Lung microvascular endothelial cell (primary cell): Measurements from ENCODE around the gene AMPD3. TPM values are rescaled to one million over a fixed set of nuclear protein-coding genes. Genes with fewer than 3 reads are reported as not detected.
"Not testable (repeated sequence)": the region's sequence is repeated elsewhere in the genome, so short reads cannot be mapped to it uniquely, and the experiment has no call there.

Experiments
- DNase-seq, 2 donors: peaks; one replicate each; pipeline versions ENCODE4 v3.0.0 to v3.0.0-alpha.2; 2010; ENCODE audit warnings: low read depth in 2 of 2
- total RNA-seq: library from RNA; depleted of rRNA; stranded (reverse); fragments of >200 nt; gene quantifications from 2 replicates; pipeline ENCODE4 v1.2.1, GENCODE V29; 2014

The AMPD3 gene
- total RNA-seq, 1 donor from 2014 or later, result 6.5 TPM

- DNase-seq, result not testable (repeated sequence)
Measured at GRCh38 chr11:10436683-10437082, 18.4 kb upstream of the AMPD3 start.

DNA sequence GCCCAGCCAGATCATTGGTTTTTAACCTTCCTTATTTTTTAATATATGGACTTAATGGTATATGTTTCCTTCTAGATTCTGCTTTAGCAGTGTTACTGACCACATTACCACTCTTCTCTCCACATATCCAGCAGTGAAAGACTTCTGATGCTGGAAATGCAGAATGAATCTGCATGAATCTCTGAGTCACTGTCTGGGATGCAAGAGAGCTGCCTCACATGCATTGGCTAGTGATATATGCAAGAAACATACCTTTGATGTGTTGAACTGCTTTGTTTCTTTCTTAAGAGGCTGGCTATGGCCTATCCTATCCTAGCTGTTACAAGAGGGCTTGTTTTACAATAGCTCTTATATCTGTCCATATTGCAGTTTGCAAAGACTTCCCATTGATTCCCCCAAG is 16.6 kb upstream of the AMPD3 start:
- no peak for DNase-seq

DNA sequence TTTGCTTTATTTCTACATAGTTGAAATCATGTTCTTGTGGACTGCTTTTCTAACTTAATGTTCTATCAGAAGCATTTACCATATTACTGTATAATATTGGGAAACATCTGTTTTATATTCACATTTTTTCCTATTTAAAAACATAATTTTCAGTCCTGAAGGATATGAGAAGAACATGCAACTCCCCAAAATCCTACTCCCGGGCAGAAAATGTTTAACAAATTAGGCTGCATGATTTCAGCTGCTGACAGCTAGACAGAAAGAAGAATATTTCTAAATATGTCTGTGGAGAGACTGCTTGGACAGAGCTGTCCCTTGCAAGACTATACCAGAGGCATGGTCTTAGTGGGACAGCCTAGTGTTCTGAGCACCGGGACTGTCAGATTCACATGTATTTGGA is 15.7 kb upstream of the AMPD3 start:
- no peak for DNase-seq

GRCh38 chr11:10439924-10440323 is 15.1 kb upstream of the AMPD3 start:
- no peak for DNase-seq

- DNase-seq, result no peak
Measured at GRCh38 chr11:10440401-10440800, 14.7 kb upstream of the AMPD3 start.

GRCh38 chr11:10441091-10441490 is 14.0 kb upstream of the AMPD3 start:
- DNase-seq, result no peak

- no peak for DNase-seq
Measured at GRCh38 chr11:10441652-10442503, 13.2 kb upstream of the AMPD3 start.

- DNase-seq, result no peak
Measured at GRCh38 chr11:10443152-10443551, 11.9 kb upstream of the AMPD3 start.

- no peak for DNase-seq
Measured at GRCh38 chr11:10443721-10444235, 11.3 kb upstream of the AMPD3 start.

DNA sequence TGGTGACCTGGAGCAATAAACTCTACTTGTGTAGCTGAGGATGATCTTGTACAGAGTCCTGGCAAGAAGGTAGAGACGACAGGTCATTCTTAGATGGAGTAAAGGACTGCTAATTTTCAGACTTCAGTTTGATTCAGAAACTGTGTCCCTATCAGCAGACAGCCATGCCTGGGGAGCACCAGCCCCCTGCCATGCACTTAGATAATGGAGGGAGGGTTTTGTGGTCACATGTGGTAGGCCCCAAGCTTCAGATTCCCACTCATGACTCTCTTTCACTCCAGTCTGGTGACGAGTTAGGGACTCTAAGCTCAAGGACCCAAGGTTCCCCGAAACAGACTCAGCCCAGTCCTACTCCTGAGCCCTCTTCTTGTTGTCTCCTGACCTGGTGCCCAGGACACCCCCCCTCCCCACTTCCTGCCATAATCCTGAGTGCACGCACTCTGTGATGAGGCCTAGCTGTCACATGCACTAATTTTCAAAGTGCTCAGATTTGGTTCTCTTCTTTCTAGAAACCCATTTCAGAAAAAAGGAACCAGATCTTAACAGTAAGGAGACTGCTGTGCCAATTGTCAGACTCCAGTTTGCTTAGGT is 10.2 kb upstream of the AMPD3 start:
- no peak for DNase-seq

GRCh38 chr11:10447445-10447844 is 7.6 kb upstream of the AMPD3 start:
- no peak for DNase-seq

GRCh38 chr11:10450462-10451425 is 4.3 kb upstream of the AMPD3 start:
- DNase-seq, result peak in 1 of 2 donors; percentile 45

DNA sequence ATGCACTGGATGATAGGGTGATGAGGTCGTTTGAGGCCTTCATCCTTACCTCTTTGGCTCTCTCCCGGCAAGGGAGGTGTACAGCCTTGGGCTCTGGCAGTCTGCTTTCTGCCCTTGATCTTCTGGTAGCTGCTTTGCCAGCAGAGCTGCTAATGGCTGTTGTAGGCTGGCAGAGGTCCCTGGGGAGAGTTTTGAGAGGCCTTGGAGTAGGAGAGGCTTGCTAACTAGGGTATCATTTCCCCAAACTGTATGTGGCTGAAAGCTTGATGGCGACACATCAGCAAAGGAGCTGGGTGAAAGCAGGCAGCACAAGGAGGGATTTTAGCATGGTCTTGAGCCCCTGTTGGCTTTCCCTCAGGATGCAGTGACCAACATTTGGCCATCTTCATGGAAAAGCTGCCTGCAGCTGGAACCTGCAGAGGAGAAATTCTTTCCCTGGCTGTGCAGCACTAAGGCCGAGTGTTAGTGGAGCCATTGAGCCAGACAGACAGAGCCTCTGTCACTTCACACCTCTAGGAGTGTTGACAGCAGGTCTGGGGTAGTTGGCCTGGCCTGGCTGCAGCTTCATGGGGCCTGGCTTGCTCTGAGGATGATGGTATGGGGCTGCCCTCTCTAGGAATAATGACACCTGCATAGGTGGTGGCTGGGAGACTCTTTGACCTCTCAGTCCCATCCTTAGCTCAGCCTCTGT is 3.5 kb upstream of the AMPD3 start:
- no peak for DNase-seq

DNA sequence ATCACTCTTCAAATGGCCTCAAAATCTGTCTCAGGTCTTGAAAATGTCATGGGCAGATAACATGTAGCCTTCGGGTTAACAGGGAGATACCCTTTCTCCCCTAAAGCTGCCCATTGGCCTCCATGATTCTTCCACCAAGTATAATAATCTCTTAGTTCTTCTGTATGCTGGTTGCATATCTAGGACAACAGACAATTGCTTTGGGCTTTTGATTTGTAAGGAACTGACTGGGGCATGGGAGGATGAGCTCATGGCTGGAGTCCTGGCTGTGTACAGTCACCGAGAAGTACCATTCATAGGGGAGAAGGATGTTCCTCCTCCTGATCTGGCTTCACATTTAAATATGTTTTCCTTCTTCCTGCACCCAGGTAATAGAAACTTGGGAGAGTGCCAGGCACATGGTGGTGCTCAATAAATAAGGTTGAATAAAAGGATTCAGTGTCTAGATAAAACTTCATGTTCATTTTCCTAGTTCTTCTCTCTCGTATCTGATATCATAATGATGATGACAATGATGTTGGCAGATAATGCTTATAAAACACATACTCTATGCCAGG is 2.8 kb upstream of the AMPD3 start:
- no peak for DNase-seq

GRCh38 chr11:10453261-10453660 is 1.8 kb upstream of the AMPD3 start:
- no peak for DNase-seq

DNA sequence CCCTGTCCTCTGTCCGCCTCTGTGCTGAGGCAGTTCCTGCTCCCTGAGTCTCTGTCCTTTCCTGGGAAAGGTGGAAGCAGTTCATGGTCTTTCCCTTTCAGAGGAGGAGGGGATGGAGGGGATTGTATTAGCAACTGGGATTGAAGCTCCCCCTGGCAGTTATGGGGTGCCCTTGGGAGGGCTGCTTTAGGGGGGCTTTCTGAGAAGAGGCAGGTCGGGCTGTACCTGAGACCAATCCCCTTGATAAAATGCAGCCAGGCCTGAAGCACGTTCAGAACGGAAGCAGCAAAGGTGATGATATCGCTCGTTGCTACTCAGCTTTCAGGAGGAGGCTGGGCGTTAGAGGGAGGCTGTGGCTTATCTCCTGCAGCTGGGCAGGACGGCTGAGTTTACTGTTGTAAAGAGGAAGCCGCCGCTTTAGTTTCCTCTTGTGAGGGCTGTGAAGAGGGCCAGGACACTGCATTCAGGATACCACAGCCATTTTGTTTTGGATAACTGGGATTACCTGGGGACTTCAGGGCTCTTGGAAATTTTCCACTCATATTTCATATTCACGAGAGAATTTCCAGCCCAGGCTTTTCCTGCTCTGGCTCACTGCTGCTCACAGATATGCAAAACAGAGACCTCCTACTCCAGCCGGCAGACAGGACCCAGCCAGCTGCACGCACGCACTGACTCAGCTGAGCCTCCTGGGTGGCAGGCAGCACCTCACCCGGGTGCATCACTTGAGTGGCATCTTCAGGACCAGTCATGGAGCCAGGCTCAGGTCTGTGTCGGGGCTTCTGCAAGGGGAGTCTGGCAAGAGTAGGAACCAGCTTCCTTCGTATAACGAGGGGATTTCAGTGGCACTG is 798 bp downstream of the AMPD3 start:
- DNase-seq, result peak; percentile 59 to 65

DNA sequence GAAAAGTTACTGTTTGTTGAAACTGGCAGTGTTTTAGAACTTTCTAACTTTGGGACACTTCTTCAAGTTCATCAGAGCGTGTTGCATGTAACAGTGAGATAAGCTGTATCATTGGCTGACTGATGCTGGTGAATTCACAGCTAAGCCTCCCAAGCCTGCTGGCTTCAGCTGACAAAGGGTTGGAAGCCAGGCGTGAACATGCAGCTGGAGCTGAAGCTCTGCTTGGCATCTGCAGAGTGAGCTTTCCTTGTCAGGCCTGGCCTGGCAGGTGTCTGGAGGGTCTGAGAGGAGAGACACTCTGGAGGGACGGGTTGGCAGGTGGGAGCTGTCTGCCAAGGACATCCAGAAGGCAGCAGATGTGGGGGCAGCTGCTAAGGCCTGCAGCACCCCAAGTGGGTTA is 1.5 kb downstream of the AMPD3 start:
- peak in 1 of 2 donors; percentile 18 for DNase-seq

DNA sequence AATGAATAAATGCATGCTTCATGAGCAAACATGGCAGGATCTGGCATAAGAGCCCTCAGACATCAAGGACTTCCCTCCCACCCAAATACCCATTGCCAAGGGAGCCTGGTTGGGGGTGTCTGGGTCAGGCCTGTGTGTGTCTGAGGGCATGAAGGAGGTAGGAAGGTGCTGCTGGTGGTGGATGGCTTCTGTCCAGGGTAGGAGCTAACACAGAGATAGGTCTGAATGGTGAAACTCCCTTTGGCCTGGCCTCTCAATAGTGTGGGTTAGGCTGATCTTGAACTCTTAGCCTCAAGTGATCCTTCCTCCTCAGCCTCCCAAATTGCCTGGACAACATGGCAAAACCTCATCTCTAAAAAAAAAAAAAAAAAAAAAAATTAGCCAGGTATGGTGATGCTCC is 2.8 kb downstream of the AMPD3 start:
- DNase-seq, result no peak

GRCh38 chr11:10459029-10459970 is 4.2 kb downstream of the AMPD3 start:
- peak in 1 of 2 donors; percentile 42 for DNase-seq
